ENCODE measurements around the gene SHC3. TPM values are rescaled to one million over a fixed set of nuclear protein-coding genes. Genes with fewer than 3 reads are reported as not detected.

The SHC3 gene
- 10 to 100 TPM; 11.0 to 22.0 (median 14.0) TPM for total RNA-seq

DNA sequence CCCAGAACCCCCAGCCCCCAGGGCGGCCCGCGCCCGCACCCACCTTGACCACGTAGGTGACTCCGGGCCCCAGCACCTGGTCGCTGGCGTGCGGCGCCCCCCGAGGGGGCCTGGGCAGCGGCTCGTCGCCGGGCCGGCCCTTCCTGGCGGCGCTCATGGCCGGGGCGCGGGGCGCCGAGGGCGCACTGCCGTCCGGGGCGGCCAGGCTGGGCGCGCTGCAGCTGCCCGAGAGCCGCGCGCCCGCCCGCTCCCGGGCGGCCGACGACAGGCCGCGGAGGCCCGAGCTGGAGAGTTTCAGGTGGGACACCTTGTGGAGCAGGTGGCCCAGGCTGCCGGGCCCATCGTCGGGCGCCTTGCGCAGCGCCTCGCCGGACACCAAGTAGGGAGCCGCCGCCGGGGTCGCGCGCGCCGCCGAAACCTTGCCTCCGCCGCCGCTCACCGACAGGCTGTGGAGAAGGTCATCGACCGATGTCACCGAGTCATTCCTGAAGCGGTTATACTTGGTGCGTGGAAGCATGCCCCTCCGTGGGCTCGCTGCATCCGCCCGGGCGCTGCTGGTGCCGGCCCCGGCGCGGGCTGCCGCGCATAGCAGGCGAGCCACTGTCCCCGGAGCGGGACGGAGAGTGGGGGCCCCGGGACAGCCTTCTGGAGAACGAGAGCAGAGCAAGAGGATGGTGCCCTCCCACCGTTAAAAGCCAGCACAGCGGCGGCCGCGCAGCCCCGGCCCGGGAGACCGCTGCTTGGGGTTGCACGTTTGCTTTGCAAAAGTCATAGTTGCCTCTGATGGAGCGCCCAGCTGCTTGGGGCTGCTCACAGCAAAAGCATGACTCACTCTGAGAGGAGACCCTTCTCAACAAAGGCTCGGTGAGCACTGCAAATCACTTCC, at the start of gene SHC3:
SHC3 (minus strand) TSS at position 875 of the 886 bp plus-strand sequence; CDS start at position 517, 358 bp downstream.
- H3K27ac ChIP-seq = peak within 1 kb of the TSS; percentile 81 to 88 (median 86)
- H3K27me3 ChIP-seq = peaks cover 0 to 10% (median 5%) of the 10 kb centered on the region in 4 donors
- no peak for TF ChIP-seq CTCF (IDR thresholded peaks at IDR 0.05)
- no peak for TF ChIP-seq POLR2A (IDR thresholded peaks at IDR 0.05)
- TF ChIP-seq EP300 (IDR thresholded peaks at IDR 0.05) = no peak
- no peak for TF ChIP-seq POLR2AphosphoS5 (IDR thresholded peaks at IDR 0.05)
- H3K4me1 ChIP-seq = peaks cover 21 to 30% (median 26%) of the 10 kb centered on the region in 4 donors
- 2 to 4% methylated on average over 3 to 19 of the region's 96 CpGs for WGBS, 2 donors
- H3K36me3 ChIP-seq = no peaks in the 10 kb centered on the region
- no peaks in the 10 kb centered on the region for H3K9me3 ChIP-seq
- peak within 1 kb of the TSS; percentile 36 to 59 (median 53) for H3K4me3 ChIP-seq
- DNase-seq (peak in 1 of 2 donors; percentile 89), ATAC-seq (ENCODE audit: low FRiP score in 2 of 2) (peak in 1 of 2 donors; percentile 18)

DNA sequence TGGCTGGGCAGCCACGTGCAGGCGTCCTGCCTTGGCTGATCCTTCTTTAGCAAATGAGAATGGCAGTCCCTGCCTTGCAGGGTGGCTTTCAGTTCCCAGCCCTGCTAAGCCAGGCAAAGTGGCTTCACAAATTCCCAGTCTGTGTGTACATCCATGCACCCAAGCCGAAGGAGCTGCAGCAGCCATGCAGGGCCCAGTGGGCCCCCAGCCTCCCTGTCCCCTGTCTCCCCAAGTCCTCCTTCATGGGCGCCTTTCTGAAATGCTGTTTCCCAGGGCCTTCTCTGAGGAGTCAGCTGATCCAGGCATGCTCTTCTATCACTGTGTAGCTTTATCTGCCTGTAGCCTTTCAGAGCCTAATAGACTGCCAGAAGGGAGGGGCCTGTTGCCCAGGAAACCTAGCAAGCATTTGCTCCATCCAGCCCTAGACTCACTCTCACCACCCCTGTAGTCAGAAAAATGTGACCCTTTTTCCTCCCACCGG, 47.4 kb upstream of the SHC3 start:
- peak in 1 of 2 donors; percentile 62 for DNase-seq
- peak in 1 of 2 donors; percentile 76 for ATAC-seq (ENCODE audit: low FRiP score in 2 of 2)

DNA sequence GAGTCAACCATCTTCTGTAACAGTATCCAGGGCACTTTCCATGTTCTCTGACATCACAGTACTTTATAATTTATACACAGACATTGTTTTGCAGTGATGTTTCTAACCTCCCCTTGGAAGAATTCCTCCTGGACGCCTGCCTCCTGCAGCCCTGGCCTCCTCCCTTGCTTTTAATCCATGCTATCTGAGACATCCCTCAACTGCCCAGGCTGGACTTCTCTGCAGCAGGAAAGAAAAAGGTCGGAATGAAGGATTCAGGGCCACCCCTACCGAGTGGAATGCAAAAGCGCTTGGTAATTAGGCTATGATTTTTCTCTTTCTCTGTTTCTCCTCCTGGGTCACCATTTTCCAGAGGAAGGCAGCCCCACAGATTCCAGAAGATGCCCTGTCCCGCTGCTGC, 47.0 kb upstream of the SHC3 start:
- Histone ChIP-seq H3K4me3 (no peak overlapping the region), H3K4me1 (no peaks in the 10 kb centered on the region), H3K27ac (no peak overlapping the region), H3K27me3 (no peaks in the 10 kb centered on the region), H3K36me3 (no peaks in the 10 kb centered on the region), H3K9me3 (no peaks in the 10 kb centered on the region)
- DNase-seq (no peak), ATAC-seq (ENCODE audit: low FRiP score in 2 of 2) (peak in 1 of 2 donors; percentile 69)
- TF ChIP-seq CTCF (IDR thresholded peaks at IDR 0.05) (no peak), POLR2A (IDR thresholded peaks at IDR 0.05) (no peak), EP300 (IDR thresholded peaks at IDR 0.05) (no peak), POLR2AphosphoS5 (IDR thresholded peaks at IDR 0.05) (no peak)
- WGBS, 2 donors = 61 to 87% methylated on average over 5 of the region's 5 CpGs

More for the DNA sequence above, 47.4 kb upstream of the SHC3 start:
- TF ChIP-seq CTCF (IDR thresholded peaks at IDR 0.05) = no peak
- TF ChIP-seq EP300 (IDR thresholded peaks at IDR 0.05) = no peak
- no peak for TF ChIP-seq POLR2A (IDR thresholded peaks at IDR 0.05)
- TF ChIP-seq POLR2AphosphoS5 (IDR thresholded peaks at IDR 0.05) = no peak
- H3K4me3 ChIP-seq = no peak overlapping the region
- H3K27ac ChIP-seq = no peak overlapping the region
- H3K4me1 ChIP-seq = no peaks in the 10 kb centered on the region
- 59 to 71% methylated on average over 4 to 5 of the region's 5 CpGs for WGBS, 2 donors
- no peaks in the 10 kb centered on the region for H3K36me3 ChIP-seq
- H3K27me3 ChIP-seq = no peaks in the 10 kb centered on the region
- no peaks in the 10 kb centered on the region for H3K9me3 ChIP-seq

DNA sequence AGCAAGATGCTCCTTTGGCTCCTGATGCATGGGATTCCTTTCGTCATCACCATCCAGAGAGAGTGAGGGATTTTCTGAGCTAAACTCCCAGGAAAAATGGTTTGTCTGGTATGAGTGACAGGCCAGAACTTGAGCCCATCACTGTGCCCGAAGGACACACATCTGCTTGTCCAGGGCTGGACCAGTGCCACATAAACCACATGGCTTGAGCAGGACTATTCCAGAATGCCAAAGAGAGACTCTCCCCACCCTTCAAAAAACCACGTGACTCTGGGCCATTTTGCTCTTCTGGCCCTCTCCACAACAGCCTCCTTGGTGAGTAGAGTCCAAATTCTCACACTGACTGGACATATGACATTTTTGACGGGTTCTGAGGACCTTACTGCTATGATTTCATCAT, 46.4 kb upstream of the SHC3 start:
- no peak for ATAC-seq (ENCODE audit: low FRiP score in 2 of 2)
- WGBS, 2 donors = 74 to 78% methylated on average over 4 of the region's 4 CpGs

More for the DNA sequence above, 46.4 kb upstream of the SHC3 start:
- H3K27me3 ChIP-seq = no peaks in the 10 kb centered on the region
- H3K4me3 ChIP-seq = no peak overlapping the region
- H3K9me3 ChIP-seq = no peaks in the 10 kb centered on the region
- no peak for DNase-seq
- no peaks in the 10 kb centered on the region for H3K4me1 ChIP-seq
- no peaks in the 10 kb centered on the region for H3K36me3 ChIP-seq
- H3K27ac ChIP-seq = no peak overlapping the region
- TF ChIP-seq POLR2A (IDR thresholded peaks at IDR 0.05) (no peak), CTCF (IDR thresholded peaks at IDR 0.05) (no peak), POLR2AphosphoS5 (IDR thresholded peaks at IDR 0.05) (no peak), EP300 (IDR thresholded peaks at IDR 0.05) (no peak)

Data from upper lobe of left lung (tissue), 6 donors.